Parathyroid adenoma (tissue), 2 donors: Measurements from ENCODE around the gene DCP2.

Source experiments
- H2AFZ ChIP-seq: fragments of 300-600 bp; sonication (generic); one replicate; pipeline ENCODE4 v1.7.0; 2017; ENCODE audit warnings: antibody characterized with exemption, mild to moderate bottlenecking
- H3K27ac ChIP-seq: fragments of 300-600 bp; sonication (generic); one replicate; pipeline ENCODE4 v1.7.0; 2017
- H3K27me3 ChIP-seq: fragments of 300-600 bp; sonication (generic); one replicate; pipeline ENCODE4 v1.7.0; 2017; ENCODE audit warnings: low read length; ENCODE audit not compliant: control insufficient read depth, insufficient read depth
- H3K36me3 ChIP-seq: fragments of 300-600 bp; sonication (generic); one replicate; pipeline ENCODE4 v1.7.0; 2017; ENCODE audit warnings: low read length; ENCODE audit not compliant: control insufficient read depth, insufficient read depth
- H3K4me1 ChIP-seq: fragments of 300-600 bp; sonication (generic); one replicate; pipeline ENCODE4 v1.7.0; 2017; ENCODE audit warnings: control low read depth
- H3K4me2 ChIP-seq: fragments of 300-600 bp; sonication (generic); one replicate; pipeline ENCODE4 v1.7.0; 2017; ENCODE audit warnings: low read length
- H3K4me3 ChIP-seq: fragments of 300-600 bp; sonication (generic); one replicate; pipeline ENCODE4 v1.7.0; 2017; ENCODE audit warnings: low read depth, low read length
- H3K79me2 ChIP-seq: fragments of 300-600 bp; sonication (generic); one replicate; pipeline ENCODE4 v1.7.0; 2017; ENCODE audit warnings: control low read depth
- H3K9ac ChIP-seq: fragments of 300-600 bp; sonication (generic); one replicate; pipeline ENCODE4 v1.7.0; 2017; ENCODE audit warnings: mild to moderate bottlenecking
- H3K9me3 ChIP-seq: fragments of 300-600 bp; sonication (generic); one replicate; pipeline ENCODE4 v1.7.0; 2017; ENCODE audit warnings: low read length; ENCODE audit not compliant: control insufficient read depth
- CTCF ChIP-seq: fragments of 300-600 bp; sonication (generic); IDR thresholded peaks from one replicate; pipeline ENCODE4 v1.7.0; 2017; ENCODE audit warnings: antibody characterized with exemption, mild to moderate bottlenecking
- donor health status: primary hyperparathyroidism.

The DCP2 gene

GRCh38 chr5:113036321-113036720 is 59.7 kb downstream of the DCP2 start:
- no peak overlapping the region for H3K4me3 ChIP-seq
- H3K4me2 ChIP-seq = no peak overlapping the region
- peak overlapping the region; percentile 95 for H3K27ac ChIP-seq
- H3K9me3 ChIP-seq = no peaks in the 10 kb centered on the region
- H3K9ac ChIP-seq = no peak overlapping the region
- H3K4me1 ChIP-seq = peaks cover 76% of the 10 kb centered on the region
- peaks cover 9% of the 10 kb centered on the region for H3K79me2 ChIP-seq
- no peaks in the 10 kb centered on the region for H3K27me3 ChIP-seq
- no peak overlapping the region for H2AFZ ChIP-seq
- TF ChIP-seq CTCF = no peak
- no peaks in the 10 kb centered on the region for H3K36me3 ChIP-seq

- Histone ChIP-seq H3K9ac (no peak overlapping the region), H3K4me2 (no peak overlapping the region), H3K27ac (peak overlapping the region; percentile 95), H3K9me3 (no peaks in the 10 kb centered on the region), H3K79me2 (peaks cover 5% of the 10 kb centered on the region), H3K4me3 (no peak overlapping the region), H3K36me3 (no peaks in the 10 kb centered on the region), H2AFZ (no peak overlapping the region), H3K27me3 (no peaks in the 10 kb centered on the region), H3K4me1 (peaks cover 73% of the 10 kb centered on the region)
- TF ChIP-seq CTCF = no peak
Observed at GRCh38 chr5:113036826-113037225, 60.2 kb downstream of the DCP2 start.

- no peaks in the 10 kb centered on the region for H3K36me3 ChIP-seq
- H3K4me3 ChIP-seq = no peak overlapping the region
- TF ChIP-seq CTCF = no peak
- H3K4me2 ChIP-seq = no peak overlapping the region
- peaks cover 70% of the 10 kb centered on the region for H3K4me1 ChIP-seq
- peaks cover 8% of the 10 kb centered on the region for H3K79me2 ChIP-seq
- H3K27ac ChIP-seq = peak overlapping the region; percentile 95
- no peaks in the 10 kb centered on the region for H3K9me3 ChIP-seq
- no peak overlapping the region for H2AFZ ChIP-seq
- no peak overlapping the region for H3K9ac ChIP-seq
- H3K27me3 ChIP-seq = no peaks in the 10 kb centered on the region
Observed at GRCh38 chr5:113038136-113038535, 61.5 kb downstream of the DCP2 start.

GRCh38 chr5:113038714-113039113 is 62.1 kb downstream of the DCP2 start:
- Histone ChIP-seq H2AFZ (no peak overlapping the region), H3K79me2 (peaks cover 8% of the 10 kb centered on the region), H3K4me3 (no peak overlapping the region), H3K9me3 (no peaks in the 10 kb centered on the region), H3K9ac (no peak overlapping the region), H3K4me2 (no peak overlapping the region), H3K4me1 (peaks cover 68% of the 10 kb centered on the region), H3K27me3 (no peaks in the 10 kb centered on the region), H3K27ac (peak overlapping the region; percentile 95), H3K36me3 (no peaks in the 10 kb centered on the region)
- TF ChIP-seq CTCF = peak; percentile 17

GRCh38 chr5:113039229-113039933 is 62.8 kb downstream of the DCP2 start:
- no peak overlapping the region for H2AFZ ChIP-seq
- TF ChIP-seq CTCF = no peak
- no peaks in the 10 kb centered on the region for H3K9me3 ChIP-seq
- H3K4me3 ChIP-seq = no peak overlapping the region
- peaks cover 13% of the 10 kb centered on the region for H3K79me2 ChIP-seq
- H3K9ac ChIP-seq = no peak overlapping the region
- H3K27ac ChIP-seq = peak overlapping the region; percentile 95
- no peak overlapping the region for H3K4me2 ChIP-seq
- H3K4me1 ChIP-seq = peaks cover 68% of the 10 kb centered on the region
- H3K27me3 ChIP-seq = no peaks in the 10 kb centered on the region
- H3K36me3 ChIP-seq = no peaks in the 10 kb centered on the region
